MM.1S (cell line): ENCODE results near the gene ZBTB7A.

Experiments used
- DNase-seq: peaks from one replicate; pipeline ENCODE4 v3.0.0-alpha.2; 2015
- H2AFZ ChIP-seq: fragments of 300-600 bp; sonication (generic); 2 replicates; pipeline ENCODE4 v1.6.0; 2016; ENCODE audit warnings: antibody characterized with exemption, low read length
- H3F3A ChIP-seq: fragments of 300-600 bp; sonication (generic); 2 replicates; pipeline ENCODE4 v1.6.1; 2016; ENCODE audit warnings: mild to moderate bottlenecking, antibody characterized with exemption, low read length, moderate library complexity, mixed read lengths; ENCODE audit not compliant: insufficient read depth
- H3K27ac ChIP-seq: fragments of 300-600 bp; sonication (generic); 2 replicates; pipeline ENCODE4 v1.5.1; 2016; ENCODE audit warnings: mild to moderate bottlenecking, low read length
- H3K27me3 ChIP-seq: fragments of 300-600 bp; sonication (generic); replicated peaks from 2 replicates; pipeline ENCODE4 v1.6.0; 2016; ENCODE audit warnings: low read length; ENCODE audit not compliant: insufficient read depth
- H3K36me3 ChIP-seq: fragments of 300-600 bp; sonication (generic); replicated peaks from 2 replicates; pipeline ENCODE4 v1.6.1; 2016; ENCODE audit warnings: mild to moderate bottlenecking, low read length, mixed read lengths; ENCODE audit not compliant: insufficient read depth
- H3K4me1 ChIP-seq: fragments of 300-600 bp; sonication (generic); 2 replicates; pipeline ENCODE4 v1.6.1; 2016; ENCODE audit warnings: low read length, mixed read lengths
- H3K4me2 ChIP-seq: fragments of 300-600 bp; sonication (generic); 2 replicates; pipeline ENCODE4 v1.6.0; 2016; ENCODE audit warnings: low read depth, low read length
- H3K4me3 ChIP-seq: fragments of 300-600 bp; sonication (generic); 2 replicates; pipeline ENCODE4 v1.5.1; 2016; ENCODE audit warnings: low read length, mixed read lengths
- H3K79me2 ChIP-seq: fragments of 300-600 bp; sonication (generic); 2 replicates; pipeline ENCODE4 v1.6.1; 2016; ENCODE audit warnings: mixed run types, low read length, mixed read lengths
- H3K9ac ChIP-seq: fragments of 300-600 bp; sonication (generic); 2 replicates; pipeline ENCODE4 v1.6.1; 2016; ENCODE audit warnings: low read length, mixed read lengths
- H3K9me2 ChIP-seq: fragments of 300-600 bp; sonication (generic); replicated peaks from 2 replicates; pipeline ENCODE4 v1.6.1; 2016; ENCODE audit warnings: mild to moderate bottlenecking, low read length, mixed read lengths; ENCODE audit not compliant: insufficient read depth
- H3K9me3 ChIP-seq: fragments of 300-600 bp; sonication (generic); replicated peaks from 2 replicates; pipeline ENCODE4 v1.6.1; 2016; ENCODE audit warnings: mild to moderate bottlenecking, low read length, mixed read lengths; ENCODE audit not compliant: insufficient read depth
- H4K20me1 ChIP-seq: fragments of 300-600 bp; sonication (generic); 2 replicates; pipeline ENCODE4 v1.6.1; 2016; ENCODE audit warnings: mild to moderate bottlenecking, low read length, moderate library complexity, mixed read lengths; ENCODE audit not compliant: insufficient read depth
- CTCF ChIP-seq: fragments of 300-600 bp; sonication (generic); IDR thresholded peaks from 2 replicates; pipeline ENCODE4 v1.5.1; 2016; ENCODE audit warnings: antibody characterized with exemption, low read length, mixed read lengths
- EZH2 ChIP-seq: fragments of 300-600 bp; sonication (generic); optimal IDR thresholded peaks from 2 replicates; pipeline ENCODE3; 2017; ENCODE audit warnings: low read depth, mild to moderate bottlenecking, antibody characterized with exemption, low read length, mixed read lengths
- EZH2phosphoT487 ChIP-seq: fragments of 300-600 bp; sonication (generic); IDR thresholded peaks from 2 replicates; pipeline ENCODE4 v1.6.1; 2018; ENCODE audit warnings: antibody characterized with exemption, low read length

The ZBTB7A gene

GRCh38 chr19:4046946-4047683, 19.6 kb downstream of the ZBTB7A start:
- H4K20me1 ChIP-seq, result peaks cover 26% of the 10 kb centered on the region
- H3K27me3 ChIP-seq, result no peaks in the 10 kb centered on the region
- H3K9ac ChIP-seq, result no peak overlapping the region
- H3K27ac ChIP-seq, result no peak overlapping the region
- no peak overlapping the region for H3K4me3 ChIP-seq
- H3K79me2 ChIP-seq, result peaks cover 57% of the 10 kb centered on the region
- no peaks in the 10 kb centered on the region for H3F3A ChIP-seq
- no peak for DNase-seq
- no peak overlapping the region for H2AFZ ChIP-seq
- H3K36me3 ChIP-seq, result peaks cover 3% of the 10 kb centered on the region; the same call in 1 of the 2 replicates
- no peak overlapping the region for H3K4me2 ChIP-seq
- H3K9me2 ChIP-seq, result no peaks in the 10 kb centered on the region
- TF ChIP-seq EZH2, result no peak
- no peaks in the 10 kb centered on the region for H3K4me1 ChIP-seq
- H3K9me3 ChIP-seq, result no peaks in the 10 kb centered on the region

- no peak overlapping the region for H2AFZ ChIP-seq
- H3K9ac ChIP-seq, result no peak overlapping the region
- H3K36me3 ChIP-seq, result peaks cover 3% of the 10 kb centered on the region; the same call in 1 of the 2 replicates
- H3K9me2 ChIP-seq, result no peaks in the 10 kb centered on the region
- H3K27ac ChIP-seq, result no peak overlapping the region
- H3K4me1 ChIP-seq, result no peaks in the 10 kb centered on the region
- DNase-seq, result no peak
- no peaks in the 10 kb centered on the region for H3K27me3 ChIP-seq
- no peak overlapping the region for H3K4me2 ChIP-seq
- no peaks in the 10 kb centered on the region for H3K9me3 ChIP-seq
- peaks cover 18% of the 10 kb centered on the region for H4K20me1 ChIP-seq
- no peak for TF ChIP-seq CTCF
- TF ChIP-seq EZH2phosphoT487, result no peak
- no peak for TF ChIP-seq EZH2
- 0 out of 2 replicates have a peak, but pooled peaks cover 3% of the 10 kb centered on the region for H3F3A ChIP-seq
- H3K4me3 ChIP-seq, result no peak overlapping the region
- H3K79me2 ChIP-seq, result peaks cover 49% of the 10 kb centered on the region
Observed at GRCh38 chr19:4046362-4046691, 20.4 kb downstream of the ZBTB7A start.

GRCh38 chr19:4045597-4046361, 20.9 kb downstream of the ZBTB7A start:
- no peaks in the 10 kb centered on the region for H3K9me3 ChIP-seq
- no peak overlapping the region for H2AFZ ChIP-seq
- H3K27ac ChIP-seq, result no peak overlapping the region
- H3K36me3 ChIP-seq, result peaks cover 3% of the 10 kb centered on the region; the same call in 1 of the 2 replicates
- no peak for DNase-seq
- H3K4me2 ChIP-seq, result no peak overlapping the region
- no peak for TF ChIP-seq EZH2
- TF ChIP-seq EZH2phosphoT487, result no peak
- no peak for TF ChIP-seq CTCF
- peaks cover 44% of the 10 kb centered on the region for H3K79me2 ChIP-seq
- H3K27me3 ChIP-seq, result no peaks in the 10 kb centered on the region
- no peaks in the 10 kb centered on the region for H3K9me2 ChIP-seq
- H3K4me1 ChIP-seq, result no peaks in the 10 kb centered on the region
- H4K20me1 ChIP-seq, result peaks cover 16% of the 10 kb centered on the region
- H3K9ac ChIP-seq, result no peak overlapping the region
- 0 out of 2 replicates have a peak, but pooled peaks cover 7% of the 10 kb centered on the region for H3F3A ChIP-seq
- H3K4me3 ChIP-seq, result no peak overlapping the region
